T-cell (primary cell): ENCODE results near the gene CHTF8. TPM values are rescaled to one million over a fixed set of nuclear protein-coding genes. Genes with fewer than 3 reads are reported as not detected.
"Not testable (repeated sequence)": the region's sequence is repeated elsewhere in the genome, so short reads cannot be mapped to it uniquely, and the experiment has no call there.

Experiments
- ATAC-seq, 4 experiments: fragments of 200-7000 bp in 3 of 4; fragments of 150-1000 bp in 1 of 4; cut with Tn5 transposase; replicated peaks in 1 of 4; 1 replicate in 3 of 4; 2 replicates in 1 of 4; pipeline ENCODE4 v1.10.0; 2021; ENCODE audit warnings: moderate library complexity in 3 of 4, mild to moderate bottlenecking in 2 of 4, moderate number of reproducible peaks in 1 of 4
- CTCF ChIA-PET, 2 donors: fragments of 300-600 bp; sonication (Branson Sonifier 250); formaldehyde crosslinking; loops; one replicate each; lab custom pipeline; 2022; ENCODE audit warnings: antibody characterized with exemption in 2 of 2; lab: Charles Lee
- POLR2A ChIA-PET, 2 donors: fragments of 300-600 bp; sonication (Branson Sonifier 250); formaldehyde crosslinking; loops; one replicate each; lab custom pipeline; 2022; ENCODE audit warnings: antibody characterized with exemption in 2 of 2; lab: Charles Lee
- DNase-seq, 35 experiments: peaks; one replicate each; pipeline versions ENCODE4 v3.0.0 to v3.0.0-alpha.2; 2013 to 2023
- H3K27ac ChIP-seq: one replicate; pipeline ENCODE4 v1.5.1; 2013; ENCODE audit warnings: low read length
- H3K27me3 ChIP-seq, 2 experiments: replicated peaks in 1 of 2; 1 replicate in 1 of 2; 2 replicates in 1 of 2; pipeline versions ENCODE4 v1.6.1 to v1.7.0; 2013; ENCODE audit warnings: low read length in 1 of 2, mixed read lengths in 1 of 2; ENCODE audit not compliant: control insufficient read depth in 2 of 2, insufficient read depth in 2 of 2; ENCODE audit errors: extremely low read depth in 1 of 2
- H3K36me3 ChIP-seq, 2 donors: 1 replicate in 1 of 2; 2 replicates in 1 of 2; pipeline versions ENCODE4 v1.6.1 to v1.7.0; 2013; ENCODE audit warnings: low read length in 1 of 2; ENCODE audit not compliant: control insufficient read depth in 2 of 2, insufficient read depth in 1 of 2; ENCODE audit errors: extremely low read depth in 1 of 2
- H3K4me1 ChIP-seq, 2 experiments: 1 replicate in 1 of 2; 2 replicates in 1 of 2; pipeline versions ENCODE4 v1.6.1 to v1.7.0; 2013; ENCODE audit warnings: low read length in 2 of 2, mixed read lengths in 1 of 2; ENCODE audit not compliant: insufficient read depth in 2 of 2, control insufficient read depth in 1 of 2; ENCODE audit errors: extremely low read depth in 1 of 2
- H3K4me3 ChIP-seq, 2 donors: 1 replicate in 1 of 2; 2 replicates in 1 of 2; pipeline versions ENCODE4 v1.5.1 to v1.7.0; 2013; ENCODE audit warnings: mild to moderate bottlenecking in 2 of 2, low read length in 1 of 2, moderate library complexity in 1 of 2; ENCODE audit not compliant: control insufficient read depth in 1 of 2; ENCODE audit errors: extremely low read depth in 1 of 2
- H3K9me3 ChIP-seq: 2 replicates; pipeline ENCODE4 v1.7.0; 2013
- H3K27ac Mint-ChIP-seq, 2 donors: one replicate each; pipeline ENCODE4 v1.8.0; 2020 to 2021; ENCODE audit warnings: mild to moderate bottlenecking in 2 of 2, mixed read lengths in 2 of 2
- H3K27me3 Mint-ChIP-seq, 2 donors: one replicate each; pipeline ENCODE4 v1.8.0; 2021 to 2022; ENCODE audit warnings: mixed read lengths in 2 of 2
- H3K36me3 Mint-ChIP-seq: one replicate; pipeline ENCODE4 v1.8.0; 2021; ENCODE audit warnings: mixed read lengths
- H3K4me1 Mint-ChIP-seq, 3 donors: one replicate each; pipeline ENCODE4 v1.8.0; 2020 to 2022; ENCODE audit warnings: mixed read lengths in 3 of 3, mild to moderate bottlenecking in 1 of 3
- H3K4me3 Mint-ChIP-seq, 3 donors: one replicate each; pipeline ENCODE4 v1.8.0; 2020 to 2022; ENCODE audit warnings: mild to moderate bottlenecking in 3 of 3, mixed read lengths in 3 of 3, moderate library complexity in 3 of 3
- H3K9me3 Mint-ChIP-seq, 3 donors: one replicate each; pipeline ENCODE4 v1.8.0; 2020 to 2022; ENCODE audit warnings: mixed read lengths in 3 of 3
- WGBS: methylation state at CpG from one replicate; pipeline ENCODE4 v1.1.5; 2013; ENCODE audit warnings: missing lambda C conversion rate; ENCODE audit not compliant: insufficient coverage; 5-methylcytosine and 5-hydroxymethylcytosine counted together
- total RNA-seq, 35 experiments: library from RNA in 6 of 35; stranded (reverse) in 6 of 35; fragments of 120-200 nt in 1 of 35; gene quantifications; one replicate each; pipeline versions ENCODE4 v1.2.1 to v1.2.4 and lab custom pipeline; 2013 to 2026

The CHTF8 gene
- total RNA-seq, 5 donors from 2014 or later (not counting 1 experiment from before 2014, with no cell fraction given) = 64.8 to 138 (median 124) TPM

GRCh38 chr16:69141936-69142335 is 9.5 kb upstream of the CHTF8 start:
- ATAC-seq = no peak
- DNase-seq = no peak
- no peak overlapping the region for H3K4me3 ChIP-seq
- H3K27ac Mint-ChIP-seq = no peak overlapping the region
- peaks cover 60% of the 10 kb centered on the region for H3K36me3 Mint-ChIP-seq
- H3K9me3 Mint-ChIP-seq = no peaks in the 10 kb centered on the region
- H3K4me1 ChIP-seq = no peaks in the 10 kb centered on the region
- ChIA-PET POLR2A (no interaction called here), CTCF (no interaction called here)
- no peak overlapping the region for H3K4me3 Mint-ChIP-seq
- WGBS = no CpG with 5 or more reads among the region's 4 CpGs
- H3K27me3 Mint-ChIP-seq = no peaks in the 10 kb centered on the region
- peaks cover 0 to 6% (median 2%) of the 10 kb centered on the region in 3 donors for H3K4me1 Mint-ChIP-seq
- peaks cover 20 to 66% of the 10 kb centered on the region in 2 donors for H3K36me3 ChIP-seq
- H3K27ac ChIP-seq = no peak overlapping the region
- H3K27me3 ChIP-seq = no peaks in the 10 kb centered on the region
- H3K9me3 ChIP-seq = no peaks in the 10 kb centered on the region

GRCh38 chr16:69141014-69141413 is 8.6 kb upstream of the CHTF8 start:
- DNase-seq = no peak
- no peaks in the 10 kb centered on the region for H3K4me1 ChIP-seq
- ChIA-PET CTCF (interaction anchor here in 1 of 2 donors (0.7 kb wide), 1 partner anchor 1622 kb away, joined by 3 read pairs; no protein-coding TSS in a partner anchor), POLR2A (no interaction called here)
- H3K27ac ChIP-seq = no peak overlapping the region
- H3K9me3 ChIP-seq = no peaks in the 10 kb centered on the region
- no peak overlapping the region for H3K27ac Mint-ChIP-seq
- no peaks in the 10 kb centered on the region for H3K27me3 ChIP-seq
- peaks cover 20 to 67% of the 10 kb centered on the region in 2 donors for H3K36me3 ChIP-seq
- H3K4me1 Mint-ChIP-seq = peaks cover 4 to 8% (median 7%) of the 10 kb centered on the region in 3 donors
- ATAC-seq = no peak
- H3K4me3 ChIP-seq = no peak overlapping the region
- no peak overlapping the region for H3K4me3 Mint-ChIP-seq
- peaks cover 61% of the 10 kb centered on the region for H3K36me3 Mint-ChIP-seq
- no peaks in the 10 kb centered on the region for H3K9me3 Mint-ChIP-seq
- WGBS = 75% methylated on average over 1 of the region's 5 CpGs
- no peaks in the 10 kb centered on the region for H3K27me3 Mint-ChIP-seq

GRCh38 chr16:69139464-69139863 is 7.1 kb upstream of the CHTF8 start:
- H3K27ac ChIP-seq, H3K4me1 ChIP-seq, POLR2A ChIA-PET, H3K27ac Mint-ChIP-seq, H3K27me3 Mint-ChIP-seq, H3K9me3 Mint-ChIP-seq, H3K4me3 Mint-ChIP-seq, H3K4me3 ChIP-seq, H3K9me3 ChIP-seq, DNase-seq, H3K27me3 ChIP-seq, ATAC-seq: not testable (repeated sequence)
- H3K36me3 ChIP-seq = peaks cover 19 to 57% of the 10 kb centered on the region in 2 donors
- Mint-ChIP-seq H3K4me1 (peaks cover 10 to 14% (median 12%) of the 10 kb centered on the region in 3 donors), H3K36me3 (peaks cover 55% of the 10 kb centered on the region)
- no CpG with 5 or more reads among the region's 7 CpGs for WGBS
- CTCF ChIA-PET = interaction anchor here in 1 of 2 donors (1.0 kb wide), 1 partner anchor 11 kb away, joined by 3 read pairs; no protein-coding TSS in a partner anchor

GRCh38 chr16:69138608-69139007 is 6.2 kb upstream of the CHTF8 start:
- DNase-seq (no peak), ATAC-seq (no peak)
- H3K9me3 ChIP-seq = no peaks in the 10 kb centered on the region
- peaks cover 52% of the 10 kb centered on the region for H3K36me3 Mint-ChIP-seq
- no CpG with 5 or more reads among the region's 2 CpGs for WGBS
- no peak overlapping the region for H3K27ac ChIP-seq
- no peak overlapping the region for H3K27ac Mint-ChIP-seq
- CTCF ChIA-PET = no interaction called here
- H3K36me3 ChIP-seq = peaks cover 13 to 50% of the 10 kb centered on the region in 2 donors
- no peak overlapping the region for H3K4me3 Mint-ChIP-seq
- H3K4me1 Mint-ChIP-seq = peaks cover 18 to 21% (median 21%) of the 10 kb centered on the region in 3 donors
- no peaks in the 10 kb centered on the region for H3K9me3 Mint-ChIP-seq
- POLR2A ChIA-PET = no interaction called here
- H3K4me3 ChIP-seq = no peak overlapping the region
- H3K4me1 ChIP-seq = peaks cover 0 to 4% of the 10 kb centered on the region in 2 experiments
- H3K27me3 Mint-ChIP-seq = no peaks in the 10 kb centered on the region
- no peaks in the 10 kb centered on the region for H3K27me3 ChIP-seq

- H3K9me3 ChIP-seq = no peaks in the 10 kb centered on the region
- ATAC-seq = no peak
- H3K4me3 Mint-ChIP-seq = peak overlapping the region; percentile 92 to 95 (median 94)
- H3K36me3 Mint-ChIP-seq = peaks cover 17% of the 10 kb centered on the region
- DNase-seq = no peak
- H3K36me3 ChIP-seq = peaks cover 5 to 18% of the 10 kb centered on the region in 2 donors
- H3K27me3 Mint-ChIP-seq = no peaks in the 10 kb centered on the region
- H3K27ac Mint-ChIP-seq = peak overlapping the region; percentile 83 to 93
- POLR2A ChIA-PET = interaction anchor here (0.6 to 1.1 kb wide), 7 partner anchors 24 to 822 kb away, joined by 3 to 5 read pairs (median 4); partner anchors contain the start of genes PRMT7 (in 1 of the 2) and SLC7A6OS (in 1 of the 2)
- H3K9me3 Mint-ChIP-seq = no peaks in the 10 kb centered on the region
- H3K27ac ChIP-seq = no peak overlapping the region
- H3K4me1 Mint-ChIP-seq = peaks cover 55 to 61% (median 55%) of the 10 kb centered on the region in 3 donors
- peaks cover 16 to 20% of the 10 kb centered on the region in 2 experiments for H3K4me1 ChIP-seq
- H3K4me3 ChIP-seq = peak overlapping the region; percentile 80 to 92
- H3K27me3 ChIP-seq = no peaks in the 10 kb centered on the region
- CTCF ChIA-PET = interaction anchor here (0.5 to 1.2 kb wide), 6 partner anchors 10 to 603 kb away, joined by 3 to 8 read pairs (median 4); no protein-coding TSS in a partner anchor
- WGBS = 52% methylated on average over 3 of the region's 5 CpGs
Observed at GRCh38 chr16:69133373-69133954, 1.1 kb upstream of the CHTF8 start.

GRCh38 chr16:69131839-69132423 is 457 bp downstream of the CHTF8 start:
- POLR2A ChIA-PET = interaction anchor here (0.6 to 0.7 kb wide), 7 partner anchors 55 to 764 kb away, joined by 3 to 8 read pairs (median 4); no protein-coding TSS in a partner anchor
- Mint-ChIP-seq H3K36me3 (peaks cover 8% of the 10 kb centered on the region), H3K27ac (peak overlapping the region; percentile 87 to 88), H3K27me3 (no peaks in the 10 kb centered on the region), H3K9me3 (no peaks in the 10 kb centered on the region), H3K4me3 (peak overlapping the region; percentile 92 to 95 (median 94)), H3K4me1 (peaks cover 57 to 68% (median 62%) of the 10 kb centered on the region in 3 donors)
- ATAC-seq (peak; percentile 61 to 69 (median 66)), DNase-seq (peak in 28 of 35 experiments; percentile 4 to 70 (median 53))
- Histone ChIP-seq H3K9me3 (no peaks in the 10 kb centered on the region), H3K36me3 (peaks cover 2 to 14% of the 10 kb centered on the region in 2 donors), H3K4me3 (peak overlapping the region; percentile 80 to 81), H3K4me1 (peaks cover 16 to 20% of the 10 kb centered on the region in 2 experiments), H3K27me3 (no peaks in the 10 kb centered on the region), H3K27ac (peak overlapping the region; percentile 59)
- CTCF ChIA-PET = interaction anchor here (0.6 to 1.3 kb wide), 3 partner anchors 8 to 585 kb away, joined by 6 to 14 read pairs (median 6); no protein-coding TSS in a partner anchor
- WGBS = 0% methylated on average over 39 of the region's 53 CpGs
